HEK293T (cell line): ENCODE data around the gene PTGES3.

ENCODE experiments used
- CTCF ChIA-PET: fragments of 350-600 bp; formaldehyde crosslinking; extraction: SDS; loops from one replicate; lab custom pipeline; 2021; ENCODE audit warnings: antibody characterized with exemption, inconsistent platforms; lab: Yijun Ruan, JAX
- POLR2A ChIA-PET: fragments of 350-600 bp; formaldehyde crosslinking; extraction: SDS; loops from one replicate; lab custom pipeline; 2020; ENCODE audit warnings: antibody characterized with exemption, inconsistent platforms; lab: Yijun Ruan, JAX
- DNase-seq: peaks from one replicate; pipeline ENCODE4 v3.0.0; 2012; ENCODE audit warnings: mixed read lengths; ENCODE audit errors: extremely low spot score
- ARNT ChIP-seq: fragments of 450-650 bp; IDR thresholded peaks from 2 replicates; pipeline ENCODE4 v1.6.1; 2017; ENCODE audit warnings: mild to moderate bottlenecking
- BHLHE40 ChIP-seq: fragments of 450-650 bp; IDR thresholded peaks from 2 replicates; pipeline ENCODE4 v1.6.1; 2016; ENCODE audit warnings: mild to moderate bottlenecking, moderate library complexity, borderline replicate concordance
- CTBP1 ChIP-seq: fragments of 450-650 bp; IDR thresholded peaks from 2 replicates; pipeline ENCODE4 v1.6.1; 2016; ENCODE audit warnings: borderline replicate concordance
- ELF4 ChIP-seq: fragments of 450-650 bp; IDR thresholded peaks from 2 replicates; pipeline ENCODE4 v1.6.1; 2017; ENCODE audit warnings: antibody characterized with exemption
- FOXA1 ChIP-seq: fragments of 450-650 bp; IDR thresholded peaks from 2 replicates; pipeline ENCODE4 v1.6.1; 2016; ENCODE audit warnings: mild to moderate bottlenecking
- FOXK2 ChIP-seq: fragments of 450-650 bp; IDR thresholded peaks from 2 replicates; pipeline ENCODE4 v1.6.1; 2016; ENCODE audit warnings: mild to moderate bottlenecking
- FOXM1 ChIP-seq: fragments of 450-650 bp; IDR thresholded peaks from 2 replicates; pipeline ENCODE4 v1.6.1; 2017; ENCODE audit warnings: mild to moderate bottlenecking, borderline replicate concordance
- HDGF ChIP-seq: fragments of 450-650 bp; IDR thresholded peaks from 2 replicates; pipeline ENCODE4 v1.6.1; 2017; ENCODE audit warnings: antibody characterized with exemption, borderline replicate concordance
- L3MBTL2 ChIP-seq: fragments of 450-650 bp; conservative IDR thresholded peaks from 2 replicates; pipeline ENCODE4 v1.6.1; 2016; ENCODE audit warnings: mild to moderate bottlenecking
- LEF1 ChIP-seq: fragments of 450-650 bp; IDR thresholded peaks from 2 replicates; pipeline ENCODE4 v1.6.1; 2017; ENCODE audit warnings: mild to moderate bottlenecking, borderline replicate concordance
- NFRKB ChIP-seq: fragments of 450-650 bp; IDR thresholded peaks from 2 replicates; pipeline ENCODE4 v1.6.1; 2016; ENCODE audit warnings: mild to moderate bottlenecking, moderate library complexity
- PKNOX1 ChIP-seq: fragments of 450-650 bp; IDR thresholded peaks from 2 replicates; pipeline ENCODE4 v1.6.1; 2016
- SP1 ChIP-seq: fragments of 450-650 bp; IDR thresholded peaks from 2 replicates; pipeline ENCODE4 v1.6.1; 2017
- SUZ12 ChIP-seq: fragments of 450-650 bp; IDR thresholded peaks from 2 replicates; pipeline ENCODE4 v1.6.1; 2016; ENCODE audit warnings: mild to moderate bottlenecking
- TARDBP ChIP-seq: fragments of 450-650 bp; IDR thresholded peaks from 2 replicates; pipeline ENCODE4 v1.6.1; 2016
- ZNF384 ChIP-seq: fragments of 450-650 bp; IDR thresholded peaks from 2 replicates; pipeline ENCODE4 v1.6.1; 2016

Gene PTGES3

GRCh38 chr12:56622535-56622934 lies 65.5 kb downstream of the PTGES3 start:
- TF ChIP-seq SP1 = no peak
- no peak for TF ChIP-seq L3MBTL2
- TF ChIP-seq CTBP1 = no peak
- no peak for TF ChIP-seq FOXM1
- no peak for TF ChIP-seq ARNT
- no peak for TF ChIP-seq BHLHE40
- TF ChIP-seq ELF4 = no peak
- no peak for TF ChIP-seq FOXK2
- no peak for TF ChIP-seq NFRKB
- no peak for TF ChIP-seq SUZ12
- TF ChIP-seq ZNF384 = no peak
- no peak for TF ChIP-seq FOXA1
- no peak for TF ChIP-seq HDGF
- TF ChIP-seq TARDBP = no peak
- ChIA-PET CTCF (interaction anchor here (0.8 kb wide), 1 partner anchor 14 kb away, joined by 3 read pairs; no protein-coding TSS in a partner anchor), POLR2A (no interaction called here)
- DNase-seq = no peak

- TF ChIP-seq BHLHE40 = no peak
- no peak for TF ChIP-seq FOXA1
- TF ChIP-seq L3MBTL2 = no peak
- TF ChIP-seq LEF1 = no peak
- CTCF ChIA-PET = no interaction called here
- POLR2A ChIA-PET = no interaction called here
- DNase-seq = no peak
Measured at GRCh38 chr12:56616925-56617324, 71.2 kb downstream of the PTGES3 start.

- DNase-seq = no peak
- TF ChIP-seq CTBP1 (no peak), LEF1 (no peak), ELF4 (no peak), NFRKB (no peak), PKNOX1 (no peak), FOXK2 (no peak), ZNF384 (no peak), SUZ12 (no peak), BHLHE40 (no peak), SP1 (no peak), L3MBTL2 (no peak)
- ChIA-PET POLR2A (no interaction called here), CTCF (no interaction called here)
Measured at GRCh38 chr12:56616244-56616643, 71.8 kb downstream of the PTGES3 start.

GRCh38 chr12:56614627-56615026 lies 73.5 kb downstream of the PTGES3 start:
- no peak for DNase-seq
- ChIA-PET CTCF (interaction anchor here (0.9 kb wide), 1 partner anchor 22 kb away, joined by 4 read pairs; no protein-coding TSS in a partner anchor), POLR2A (no interaction called here)
- no peak for TF ChIP-seq ZNF384
- no peak for TF ChIP-seq FOXM1
- TF ChIP-seq LEF1 = no peak
- TF ChIP-seq FOXA1 = no peak
- TF ChIP-seq ELF4 = no peak
- TF ChIP-seq TARDBP = no peak
